GM12892 (cell line): ENCODE data around the gene KDM5A.

Source experiments
- POLR2A ChIP-seq: IDR thresholded peaks from 2 replicates; pipeline ENCODE4 v1.6.1; 2011; ENCODE audit warnings: low read depth, low read length, control low read depth
- POLR2AphosphoS5 ChIP-seq: IDR thresholded peaks from 2 replicates; pipeline ENCODE4 v1.6.1; 2011; ENCODE audit warnings: low read depth, low read length, control low read depth
- TAF1 ChIP-seq: IDR thresholded peaks from 2 replicates; pipeline ENCODE4 v1.6.1; 2011; ENCODE audit warnings: low read depth, mild to moderate bottlenecking, control low read depth, low read length, borderline replicate concordance

DNA sequence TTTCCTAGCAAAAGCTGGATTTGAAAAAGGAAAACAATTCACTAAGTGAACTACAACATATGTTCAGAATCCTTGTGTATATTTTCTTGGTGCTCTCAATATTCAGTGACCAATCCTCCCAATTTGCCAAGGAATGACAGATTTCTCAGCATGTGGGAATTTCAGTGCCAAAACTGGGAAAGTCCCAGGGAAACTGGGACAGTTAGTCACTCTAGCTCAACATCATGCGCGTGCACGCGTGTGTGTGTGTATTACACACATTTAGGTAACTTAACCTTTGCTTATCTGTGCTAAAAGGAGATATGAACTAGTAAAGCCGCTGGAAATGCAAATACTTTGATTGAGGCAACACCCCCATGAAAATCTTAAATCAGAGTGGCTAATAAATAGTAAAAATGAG lies 100.4 kb downstream of the KDM5A start:
- TF ChIP-seq POLR2AphosphoS5 (no peak), TAF1 (no peak), POLR2A (no peak)
